GM20431 (cell line): Measurements from ENCODE around the gene ALDH1B1.

Experiments
- in situ Hi-C: fragments of 300-500 bp; cut with MseI, MboI; formaldehyde crosslinking; loops from one replicate; pipeline ENCODE4 v1.15.0; 2020; ENCODE audit warnings: low sequenced_read_pairs; ENCODE audit not compliant: unreplicated experiment

Gene ALDH1B1

GRCh38 chr9:38428062-38428461 is 35.6 kb downstream of the ALDH1B1 start:
- in situ Hi-C loops = no loop called here

GRCh38 chr9:38431116-38431515 is 38.6 kb downstream of the ALDH1B1 start:
- in situ Hi-C loops = no loop called here

- in situ Hi-C loops = no loop called here
Measured at GRCh38 chr9:38432922-38433510, 40.5 kb downstream of the ALDH1B1 start.

- in situ Hi-C loops = no loop called here
Measured at GRCh38 chr9:38434365-38434764, 41.9 kb downstream of the ALDH1B1 start.

GRCh38 chr9:38434853-38435252 is 42.4 kb downstream of the ALDH1B1 start:
- in situ Hi-C loops = no loop called here

GRCh38 chr9:38435521-38435920 is 43.0 kb downstream of the ALDH1B1 start:
- in situ Hi-C loops = no loop called here

GRCh38 chr9:38436708-38437107 is 44.2 kb downstream of the ALDH1B1 start:
- in situ Hi-C loops = no loop called here

GRCh38 chr9:38437193-38437823 is 44.8 kb downstream of the ALDH1B1 start:
- in situ Hi-C loops = no loop called here

- in situ Hi-C loops = no loop called here
Measured at GRCh38 chr9:38439291-38439915, 46.9 kb downstream of the ALDH1B1 start.

GRCh38 chr9:38439916-38440301 is 47.4 kb downstream of the ALDH1B1 start:
- in situ Hi-C loops = no loop called here

GRCh38 chr9:38440516-38440915 is 48.0 kb downstream of the ALDH1B1 start:
- in situ Hi-C loops = no loop called here

GRCh38 chr9:38441347-38442085 is 49.0 kb downstream of the ALDH1B1 start:
- in situ Hi-C loops = no loop called here

GRCh38 chr9:38442473-38443096 is 50.1 kb downstream of the ALDH1B1 start:
- in situ Hi-C loops = no loop called here

- in situ Hi-C loops = no loop called here
Measured at GRCh38 chr9:38443181-38443580, 50.7 kb downstream of the ALDH1B1 start.

GRCh38 chr9:38443597-38443996 is 51.1 kb downstream of the ALDH1B1 start:
- in situ Hi-C loops = no loop called here

- in situ Hi-C loops = no loop called here
Measured at GRCh38 chr9:38445154-38446043, 52.9 kb downstream of the ALDH1B1 start.

GRCh38 chr9:38447703-38448102 is 55.2 kb downstream of the ALDH1B1 start:
- in situ Hi-C loops = no loop called here
